ENCODE data around the gene AP2B1.
A peak's percentile ranks its signal among the peaks of the same experiment; 100 is the strongest.
"Not testable (repeated sequence)": the region's sequence is repeated elsewhere in the genome, so short reads cannot be mapped to it uniquely, and the experiment has no call there.

The AP2B1 gene

GRCh38 chr17:35747540-35748017, 160.5 kb downstream of the AP2B1 start:
- peak; percentile 58 to 59 for DNase-seq (ENCODE audit: low read depth in 2 of 2)

- DNase-seq (ENCODE audit: low read depth in 2 of 2) = no peak
These were observed 161.3 kb downstream of the AP2B1 start for GRCh38 chr17:35748341-35748841.

GRCh38 chr17:35748979-35749378, 161.9 kb downstream of the AP2B1 start:
- no peak for DNase-seq (ENCODE audit: low read depth in 2 of 2)

- DNase-seq (ENCODE audit: low read depth in 2 of 2) = no peak
These were observed 162.7 kb downstream of the AP2B1 start for GRCh38 chr17:35749560-35750412.

- DNase-seq (ENCODE audit: low read depth in 2 of 2) = no peak
These were observed 163.6 kb downstream of the AP2B1 start for GRCh38 chr17:35750526-35751395.

GRCh38 chr17:35751541-35751940, 164.4 kb downstream of the AP2B1 start:
- not testable (repeated sequence) for DNase-seq (ENCODE audit: low read depth in 2 of 2)

- no peak for DNase-seq (ENCODE audit: low read depth in 2 of 2)
These were observed 165.3 kb downstream of the AP2B1 start for GRCh38 chr17:35752471-35752870.

- DNase-seq (ENCODE audit: low read depth in 2 of 2) = no peak
These were observed 166.0 kb downstream of the AP2B1 start, which contains the start of gene GAS2L2 for GRCh38 chr17:35752945-35753764. TSS of gene GAS2L2 (minus strand) at chr17:35753239. CDS start at chr17:35752850, 389 bp downstream.

- no peak for DNase-seq (ENCODE audit: low read depth in 2 of 2)
These were observed 170.1 kb downstream of the AP2B1 start for GRCh38 chr17:35757243-35757642.

GRCh38 chr17:35760587-35760986, 173.5 kb downstream of the AP2B1 start, which contains the start of gene C17orf50:
TSS of gene C17orf50 (plus strand) at chr17:35760887. CDS start at chr17:35760942, 55 bp downstream.
- no peak for DNase-seq (ENCODE audit: low read depth in 2 of 2)

- no peak for DNase-seq (ENCODE audit: low read depth in 2 of 2)
These were observed 174.5 kb downstream of the AP2B1 start for GRCh38 chr17:35761601-35762000.

- no peak for DNase-seq (ENCODE audit: low read depth in 2 of 2)
These were observed 176.6 kb downstream of the AP2B1 start for GRCh38 chr17:35763767-35764122.

- DNase-seq (ENCODE audit: low read depth in 2 of 2) = peak; percentile 73 to 76
These were observed 177.2 kb downstream of the AP2B1 start for GRCh38 chr17:35764123-35764991.

- no peak for DNase-seq (ENCODE audit: low read depth in 2 of 2)
These were observed 178.1 kb downstream of the AP2B1 start for GRCh38 chr17:35765086-35765710.

- DNase-seq (ENCODE audit: low read depth in 2 of 2) = no peak
These were observed 178.8 kb downstream of the AP2B1 start for GRCh38 chr17:35765756-35766488.

- no peak for DNase-seq (ENCODE audit: low read depth in 2 of 2)
These were observed 179.4 kb downstream of the AP2B1 start for GRCh38 chr17:35766489-35766877.

GRCh38 chr17:35766903-35767510, 179.9 kb downstream of the AP2B1 start:
- no peak for DNase-seq (ENCODE audit: low read depth in 2 of 2)

GRCh38 chr17:35768797-35769196, 181.7 kb downstream of the AP2B1 start:
- no peak for DNase-seq (ENCODE audit: low read depth in 2 of 2)

Measured in stimulated activated CD8-positive, alpha-beta memory T cell treated with anti-CD3 and anti-CD28 coated beads, Interleukin-2, amount 100 ng/mL, for 1 hour (primary cell).